IMR-90 (cell line): ENCODE results near the gene PSMD11. TPM values are rescaled to one million over a fixed set of nuclear protein-coding genes. Genes with fewer than 3 reads are reported as not detected.

Source experiments
- ATAC-seq: fragments of 200-7000 bp; cut with Tn5 transposase; 2 replicates; pipeline ENCODE4 v1.9.1; 2020; ENCODE audit warnings: low read depth, mild to moderate bottlenecking, moderate library complexity
- BruUV-seq: library from RNA; stranded (reverse); fragments of 400-500 nt; replicated peaks from 2 replicates; lab custom pipeline; 2021; lab: Mats Ljungman, UMichigan
- CTCF ChIA-PET: fragments of 300-600 bp; formaldehyde crosslinking; extraction: SDS; loops from one replicate; lab custom pipeline; 2021; ENCODE audit warnings: antibody characterized with exemption; lab: Yijun Ruan, JAX
- POLR2A ChIA-PET: fragments of 300-600 bp; sonication (Branson Sonifier 250); formaldehyde crosslinking; loops from one replicate; lab custom pipeline; 2022; ENCODE audit warnings: antibody characterized with exemption; ENCODE audit not compliant: unreplicated experiment; lab: Charles Lee
- DNase-seq: peaks from one replicate; pipeline ENCODE4 v3.0.0; 2013
- H2AFZ ChIP-seq: replicated peaks from 2 replicates; pipeline ENCODE3; 2013; ENCODE audit warnings: low read length, mild to moderate bottlenecking; ENCODE audit not compliant: poor library complexity
- H2AK5ac ChIP-seq: 2 replicates; pipeline ENCODE4 v1.6.1; 2013; ENCODE audit warnings: low read depth, low read length, inconsistent platforms
- H2AK9ac ChIP-seq: replicated peaks from 2 replicates; pipeline ENCODE3; 2013; ENCODE audit warnings: mild to moderate bottlenecking, low read depth, low read length, moderate library complexity; ENCODE audit not compliant: poor library complexity
- H2BK120ac ChIP-seq: 2 replicates; pipeline ENCODE4 v1.6.1; 2013; ENCODE audit warnings: low read depth, low read length, inconsistent platforms
- H2BK15ac ChIP-seq: 3 replicates; pipeline ENCODE4 v1.6.1; 2013; ENCODE audit warnings: low read depth, low read length, inconsistent platforms
- H2BK20ac ChIP-seq: 2 replicates; pipeline ENCODE4 v1.6.1; 2013; ENCODE audit warnings: low read depth, mild to moderate bottlenecking, inconsistent platforms, low read length, moderate library complexity
- H2BK5ac ChIP-seq: 2 replicates; pipeline ENCODE4 v1.6.1; 2013; ENCODE audit warnings: mild to moderate bottlenecking, low read depth, low read length, inconsistent platforms; ENCODE audit not compliant: poor library complexity, severe bottlenecking
- H3K14ac ChIP-seq: replicated peaks from 2 replicates; pipeline ENCODE4 v1.6.1; 2013; ENCODE audit warnings: low read depth, low read length, inconsistent platforms
- H3K18ac ChIP-seq: 2 replicates; pipeline ENCODE4 v1.6.1; 2013; ENCODE audit warnings: low read depth, low read length, control low read depth
- H3K23ac ChIP-seq: 2 replicates; pipeline ENCODE4 v1.6.1; 2013; ENCODE audit warnings: low read depth, low read length, inconsistent platforms
- H3K27ac ChIP-seq: 2 replicates; pipeline ENCODE4 v1.5.1; 2013; ENCODE audit warnings: mild to moderate bottlenecking, control low read depth, low read length; ENCODE audit not compliant: insufficient read depth
- H3K27me3 ChIP-seq: 2 replicates; pipeline ENCODE4 v1.6.1; 2013; ENCODE audit warnings: low read length; ENCODE audit not compliant: control insufficient read depth, insufficient read depth
- H3K36me3 ChIP-seq: 2 replicates; pipeline ENCODE4 v1.6.1; 2013; ENCODE audit warnings: low read length, mixed read lengths; ENCODE audit not compliant: control insufficient read depth, insufficient read depth
- H3K4ac ChIP-seq: 2 replicates; pipeline ENCODE4 v1.6.1; 2013; ENCODE audit warnings: low read depth, low read length, inconsistent platforms
- H3K4me1 ChIP-seq: 2 replicates; pipeline ENCODE4 v1.6.1; 2013; ENCODE audit warnings: low read length, mixed read lengths; ENCODE audit not compliant: control insufficient read depth, insufficient read depth
- H3K4me2 ChIP-seq: 2 replicates; pipeline ENCODE4 v1.6.1; 2013; ENCODE audit warnings: low read depth, mild to moderate bottlenecking, control low read depth, low read length, moderate library complexity
- H3K4me3 ChIP-seq: 2 replicates; pipeline ENCODE4 v1.5.1; 2013; ENCODE audit warnings: low read depth, mild to moderate bottlenecking, control low read depth, low read length, moderate library complexity; ENCODE audit not compliant: insufficient read depth
- H3K56ac ChIP-seq: 2 replicates; pipeline ENCODE4 v1.6.1; 2013; ENCODE audit warnings: low read length, inconsistent platforms; ENCODE audit not compliant: insufficient read depth; ENCODE audit errors: extremely low read depth
- H3K79me1 ChIP-seq, 2 experiments: 2 replicates each; pipeline ENCODE4 v1.6.1; 2013; ENCODE audit warnings: low read length in 2 of 2, inconsistent platforms in 1 of 2, low read depth in 1 of 2
- H3K9ac ChIP-seq: 2 replicates; pipeline ENCODE4 v1.6.1; 2013; ENCODE audit warnings: low read depth, low read length, control low read depth
- H3K9me1 ChIP-seq: 2 replicates; pipeline ENCODE4 v1.6.1; 2013; ENCODE audit warnings: low read length, inconsistent platforms; ENCODE audit not compliant: insufficient read depth
- H3K9me3 ChIP-seq: 2 replicates; pipeline ENCODE4 v1.6.1; 2013; ENCODE audit warnings: low read length; ENCODE audit not compliant: control insufficient read depth, insufficient read depth
- H4K20me1 ChIP-seq: 2 replicates; pipeline ENCODE4 v1.6.1; 2013; ENCODE audit warnings: low read length, inconsistent platforms; ENCODE audit not compliant: insufficient read depth
- H4K5ac ChIP-seq: 2 replicates; pipeline ENCODE4 v1.6.1; 2013; ENCODE audit warnings: mild to moderate bottlenecking, low read depth, low read length, control low read depth
- H4K8ac ChIP-seq, 2 experiments: 2 replicates each; pipeline ENCODE4 v1.6.1; 2013; ENCODE audit warnings: low read depth in 2 of 2, low read length in 2 of 2, control low read depth in 1 of 2, inconsistent platforms in 1 of 2
- H4K91ac ChIP-seq: 2 replicates; pipeline ENCODE4 v1.6.1; 2013; ENCODE audit warnings: low read depth, low read length, inconsistent platforms; ENCODE audit not compliant: insufficient read depth
- BHLHE40 ChIP-seq: fragments of 150-350 bp; IDR thresholded peaks from 2 replicates; pipeline ENCODE4 v1.6.1; 2016; ENCODE audit warnings: mild to moderate bottlenecking, low read depth, low read length
- CHD1 ChIP-seq: IDR thresholded peaks from 2 replicates; pipeline ENCODE4 v1.6.1; 2012; ENCODE audit warnings: low read depth, low read length, improper control_type of control experiment
- ELK1 ChIP-seq: fragments of 150-350 bp; IDR thresholded peaks from 2 replicates; pipeline ENCODE4 v1.6.1; 2016; ENCODE audit warnings: low read depth, mild to moderate bottlenecking, low read length, moderate library complexity, borderline replicate concordance
- FOS ChIP-seq: fragments of 150-350 bp; IDR thresholded peaks from 2 replicates; pipeline ENCODE4 v1.6.1; 2016; ENCODE audit warnings: low read depth, low read length
- MAFK ChIP-seq: IDR thresholded peaks from 2 replicates; pipeline ENCODE4 v1.6.1; 2012; ENCODE audit warnings: low read depth, low read length, improper control_type of control experiment
- MAZ ChIP-seq: IDR thresholded peaks from 2 replicates; pipeline ENCODE4 v1.6.1; 2012; ENCODE audit warnings: low read depth, mild to moderate bottlenecking, low read length, improper control_type of control experiment, moderate library complexity, borderline replicate concordance
- NFE2L2 ChIP-seq: fragments of 150-350 bp; IDR thresholded peaks from 2 replicates; pipeline ENCODE4 v1.6.1; 2016; ENCODE audit warnings: low read depth, mild to moderate bottlenecking, low read length
- POLR2A ChIP-seq: IDR thresholded peaks from 2 replicates; pipeline ENCODE4 v1.6.1; 2012; ENCODE audit warnings: mild to moderate bottlenecking, low read depth, low read length
- RFX5 ChIP-seq: IDR thresholded peaks from 2 replicates; pipeline ENCODE4 v1.8.0; 2012; ENCODE audit warnings: low read depth, mild to moderate bottlenecking, low read length, moderate library complexity
- USF2 ChIP-seq: fragments of 150-350 bp; IDR thresholded peaks from 2 replicates; pipeline ENCODE4 v1.6.1; 2017; ENCODE audit warnings: mild to moderate bottlenecking, antibody characterized with exemption, low read length, low read depth
- WGBS, 2 experiments: methylation state at CpG; one replicate each; pipeline versions ENCODE4 v1.1.5 to v1.1.7; 2013; ENCODE audit warnings: missing lambda C conversion rate in 2 of 2; ENCODE audit not compliant: insufficient read length in 1 of 2; ENCODE audit errors: extremely low coverage in 2 of 2; 5-methylcytosine and 5-hydroxymethylcytosine counted together
- dilution Hi-C: fragments of 300-500 bp; cut with HindIII; formaldehyde crosslinking; loops from one replicate; pipeline ENCODE4 v1.14.3; 2018; ENCODE audit warnings: low sequenced_read_pairs; ENCODE audit not compliant: unreplicated experiment
- in situ Hi-C: fragments of 300-500 bp; cut with MboI; formaldehyde crosslinking; loops from 3 replicates; pipeline ENCODE4 v1.14.3; 2019; ENCODE audit warnings: low sequenced_read_pairs, inconsistent platforms, mixed read lengths
- intact Hi-C: fragments of 100-400 bp; cut with micrococcal nuclease; formaldehyde crosslinking; loops from 2 replicates; pipeline ENCODE4 v1.10.0; 2022
- polyA plus RNA-seq, 3 experiments: library from polyadenylated mRNA; depleted of rRNA; stranded (reverse); fragments of >200 nt; gene quantifications; 2 replicates each; pipeline ENCODE4 v1.2.3, GENCODE V29; 2012; ENCODE audit warnings: low replicate concordance in 1 of 3
- total RNA-seq: library from RNA; depleted of rRNA; stranded (reverse); fragments of >200 nt; gene quantifications from 2 replicates; pipeline ENCODE4 v1.2.3, GENCODE V29; 2012

Gene PSMD11
- total and polyA plus RNA-seq, 2 of the 4 experiments (the other 2 are of a cell fraction) = 64.7 to 85.9 TPM

DNA sequence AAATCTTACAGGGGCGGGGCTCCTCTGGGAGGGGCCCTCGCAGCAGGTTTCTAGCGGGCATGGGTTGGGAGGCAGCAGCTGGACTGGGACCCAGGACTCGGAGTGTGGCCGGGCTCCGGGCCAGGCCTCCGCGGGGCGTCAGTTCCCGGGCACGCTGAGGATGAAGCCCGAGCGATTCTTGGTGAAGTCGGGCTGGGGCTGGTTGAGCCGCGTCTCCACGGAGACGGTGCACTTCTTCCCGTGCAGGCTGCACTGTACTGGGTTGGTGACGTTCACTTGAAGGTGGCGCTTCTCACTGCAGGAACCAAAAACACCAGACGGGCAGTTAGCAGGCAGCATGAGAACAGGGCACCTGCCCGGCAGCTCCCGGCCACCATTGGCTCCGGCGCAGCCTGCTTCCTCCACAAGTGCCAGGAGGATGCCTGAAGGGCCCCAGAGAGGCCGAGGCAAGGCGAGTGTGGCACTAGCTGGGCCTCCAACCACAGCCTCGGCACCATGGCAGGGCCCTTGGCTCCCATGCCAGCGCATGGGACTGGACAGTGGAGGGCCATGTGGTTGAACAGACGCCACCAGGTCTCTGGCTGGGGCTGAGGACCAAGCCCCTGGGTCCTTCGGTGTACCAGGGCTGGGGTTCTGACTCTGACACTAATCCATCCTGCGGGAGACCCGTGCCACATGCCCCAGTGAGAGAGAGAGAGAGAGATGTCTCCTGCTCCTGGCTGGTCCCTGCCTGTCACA, 50.5 kb downstream of the PSMD11 start (continued):
- TF ChIP-seq NFE2L2 (no peak), POLR2A (no peak)

DNA sequence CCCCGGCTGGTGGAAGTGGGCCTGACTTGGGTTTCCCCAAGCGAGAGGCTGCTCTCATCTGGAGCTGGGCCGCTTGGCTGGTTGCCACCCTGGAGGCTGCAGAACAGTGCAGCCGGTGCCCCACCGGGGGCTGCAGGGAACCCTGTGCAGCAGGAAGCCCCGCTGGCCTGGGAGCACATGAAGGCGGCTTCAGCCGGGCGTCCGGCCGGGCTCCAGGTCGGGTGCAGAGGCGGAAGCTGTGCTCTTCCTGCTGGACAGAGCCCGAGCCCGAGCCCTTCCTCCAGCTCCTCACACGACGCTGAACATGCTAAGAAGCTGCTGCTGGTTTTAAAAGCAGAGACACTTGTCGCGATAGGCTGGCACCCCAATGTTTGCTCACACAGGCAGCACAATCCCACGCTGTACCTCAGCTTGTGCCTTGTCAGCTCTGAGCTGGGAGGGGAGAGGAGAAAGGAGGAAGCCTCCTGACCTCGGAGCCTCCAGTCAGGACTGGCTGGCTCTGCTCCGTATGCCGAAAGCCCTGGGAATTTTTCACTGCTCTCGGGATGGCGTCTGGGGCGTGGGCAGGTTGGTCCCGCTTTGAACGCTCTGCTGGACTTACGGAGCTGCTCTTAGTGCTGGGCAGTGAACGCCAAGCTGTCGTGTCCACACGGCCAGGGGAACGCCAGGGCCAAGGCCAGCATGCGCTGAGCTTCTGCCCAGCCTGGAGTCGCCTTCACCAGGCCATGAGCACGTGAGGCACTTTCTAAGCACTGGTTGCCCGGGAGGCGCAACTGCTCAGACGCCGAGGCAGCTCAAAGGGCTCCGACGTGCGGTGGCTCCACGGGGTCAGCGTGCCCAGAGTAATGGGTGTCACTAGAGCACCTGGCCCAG, 51.3 kb downstream of the PSMD11 start:
- CTCF ChIA-PET = interaction anchor here (0.5 to 0.7 kb wide), 3 partner anchors 29 to 132 kb away, joined by 3 to 4 read pairs (median 3); no protein-coding TSS in a partner anchor
- peak overlapping the region; percentile 40; the same call in 1 of the 2 replicates for H3K4me2 ChIP-seq
- TF ChIP-seq MAZ (no peak), BHLHE40 (no peak), USF2 (no peak), MAFK (no peak), ELK1 (no peak), CHD1 (no peak), RFX5 (no peak), FOS (no peak), NFE2L2 (no peak)

More for the DNA sequence above, 51.3 kb downstream of the PSMD11 start:
- Histone ChIP-seq H2BK20ac (0 out of 2 replicates have a peak overlapping the region, but pooled peaks have one; percentile 25), H3K27ac (no peak overlapping the region), H3K9ac (no peak overlapping the region), H3K4ac (peak overlapping the region; percentile 65), H3K4me1 (peaks cover 6% of the 10 kb centered on the region), H2AK5ac (peak overlapping the region; percentile 68; the same call in 1 of the 2 replicates), H3K23ac (no peak overlapping the region), H4K5ac (no peak overlapping the region), H3K4me3 (no peak overlapping the region), H3K14ac (no peak overlapping the region), H3K9me3 (no peaks in the 10 kb centered on the region), H3K27me3 (no peaks in the 10 kb centered on the region), H2BK15ac (no peak overlapping the region; the same call in 2 of the 3 replicates), H2BK120ac (peak overlapping the region; percentile 60), H3K18ac (no peak overlapping the region), H4K20me1 (no peaks in the 10 kb centered on the region; the same call in 1 of the 2 replicates), H4K91ac (no peak overlapping the region), H2AK9ac (peak overlapping the region; percentile 40), H2BK5ac (no peak overlapping the region), H2AFZ (peak overlapping the region; percentile 68), H3K36me3 (no peaks in the 10 kb centered on the region), H3K79me1 (no peaks in the 10 kb centered on the region), H4K8ac (no peak overlapping the region), H3K56ac (no peak overlapping the region), H3K9me1 (peaks cover 10% of the 10 kb centered on the region)
- 51% methylated on average over 30 of the region's 45 CpGs; no CpG with 5 or more reads in 1 of the 2 experiments for WGBS, 2 experiments
- dilution Hi-C loops (no loop called here), intact Hi-C loops (no loop called here), in situ Hi-C loops (loop anchor here (25.0 kb wide), 1 partner anchor 267 kb away; no protein-coding TSS in a partner anchor)
- BruUV-seq = no TSS peak
- ATAC-seq (peak; percentile 76), DNase-seq (peak; percentile 30)
- POLR2A ChIA-PET = interaction anchor here (0.6 kb wide), 1 partner anchor 72 kb away, joined by 4 read pairs; no protein-coding TSS in a partner anchor
